K562 (cell line): ENCODE data around the gene NDUFAF5. TPM values are rescaled to one million over a fixed set of nuclear protein-coding genes. Genes with fewer than 3 reads are reported as not detected.

Experiments used
- CBFA2T2 ChIP-seq: fragments of 450-650 bp; conservative IDR thresholded peaks from 2 replicates; pipeline ENCODE4 v1.6.1; 2017; ENCODE audit warnings: mild to moderate bottlenecking
- CCAR2 ChIP-seq: fragments of 200-400 bp; formaldehyde crosslinking; IDR thresholded peaks from 2 replicates; pipeline ENCODE4 v1.6.1; 2017; ENCODE audit warnings: mild to moderate bottlenecking, low read depth, low read length
- DEAF1 ChIP-seq: fragments of 450-650 bp; formaldehyde crosslinking; IDR thresholded peaks from 2 replicates; pipeline ENCODE4 v1.4.0; 2020; ENCODE audit warnings: mild to moderate bottlenecking, moderate library complexity
- PHB2 ChIP-seq: fragments of 450-650 bp; IDR thresholded peaks from 2 replicates; pipeline ENCODE4 v1.6.1; 2017; ENCODE audit warnings: low read depth
- RAD21 ChIP-seq, 2 experiments: fragments of 250-450 bp in 1 of 2; fragments of 450-650 bp in 1 of 2; sonication (Bioruptor Pico) in 1 of 2; formaldehyde crosslinking in 1 of 2; IDR thresholded peaks in 1 of 2; conservative IDR thresholded peaks in 1 of 2; 2 replicates each; pipeline versions ENCODE4 v1.4.0 to v1.8.0; 2020 to 2022; ENCODE audit warnings: mild to moderate bottlenecking in 2 of 2, moderate library complexity in 1 of 2
- RBM22 ChIP-seq: fragments of 200-400 bp; formaldehyde crosslinking; IDR thresholded peaks from 2 replicates; pipeline ENCODE4 v1.6.1; 2018; ENCODE audit warnings: low read length, low read depth; ENCODE audit not compliant: poor library complexity, severe bottlenecking
- RBM34 ChIP-seq: fragments of 200-400 bp; formaldehyde crosslinking; IDR thresholded peaks from 2 replicates; pipeline ENCODE4 v1.6.1; 2018; ENCODE audit warnings: low read length, borderline replicate concordance; ENCODE audit not compliant: insufficient read depth
- SREBF1 ChIP-seq: fragments of 150-350 bp; IDR thresholded peaks from 2 replicates; pipeline ENCODE4 v1.6.1; 2014; ENCODE audit warnings: antibody characterized with exemption, low read depth, low read length, borderline replicate concordance
- TAF7 ChIP-seq: fragments of 450-650 bp; IDR thresholded peaks from 2 replicates; pipeline ENCODE4 v1.6.1; 2016; ENCODE audit warnings: missing genetic modification characterization, missing compliant biosample characterization
- ZFP30 ChIP-seq: fragments of 250-450 bp; sonication (Bioruptor Pico); IDR thresholded peaks from 2 replicates; pipeline ENCODE4 v1.8.0; 2022; ENCODE audit warnings: moderate library complexity, mild to moderate bottlenecking, inconsistent platforms, borderline replicate concordance
- ZMIZ1 ChIP-seq, 2 experiments: fragments of 150-350 bp in 1 of 2; IDR thresholded peaks; 2 replicates each; pipeline ENCODE4 v1.6.1; 2012 to 2016; ENCODE audit warnings: low read depth in 2 of 2, low read length in 2 of 2, mild to moderate bottlenecking in 1 of 2, moderate library complexity in 1 of 2
- ZNF263 ChIP-seq: sonication (generic); formaldehyde crosslinking; IDR thresholded peaks from 2 replicates; pipeline ENCODE4 v1.8.0; 2022; ENCODE audit warnings: mild to moderate bottlenecking, missing genetic modification reagents, borderline replicate concordance
- ZNF561 ChIP-seq: fragments of 450-650 bp; formaldehyde crosslinking; conservative IDR thresholded peaks from 2 replicates; pipeline ENCODE4 v1.4.0; 2020; ENCODE audit warnings: mild to moderate bottlenecking, moderate library complexity
- ZNF696 ChIP-seq: fragments of 250-450 bp; sonication (Bioruptor Pico); conservative IDR thresholded peaks from 2 replicates; pipeline ENCODE4 v1.4.0; 2020; ENCODE audit warnings: mild to moderate bottlenecking, moderate library complexity
- polyA plus RNA-seq, 8 experiments: library from polyadenylated mRNA; depleted of rRNA in 4 of 8; stranded (reverse) in 5 of 8; unstranded in 3 of 8; fragments of >200 nt; fragmentation: Nextera tagmentation in 2 of 8; fragmentation: Illumina TruSeq in 1 of 8; extraction: Ambion mirVana in 2 of 8; extraction: Trizol in 1 of 8; gene quantifications; 2 replicates each; pipeline versions ENCODE4 v1.2.1 to v1.2.3, GENCODE V29; 2011 to 2014; ENCODE audit warnings: inconsistent platforms in 1 of 8, missing spikeins in 1 of 8
- total RNA-seq, 7 experiments: library from RNA; depleted of rRNA in 6 of 7; stranded (reverse); fragments of >200 nt in 6 of 7; fragmentation: Illumina TruSeq in 2 of 7; extraction: Trizol in 2 of 7; gene quantifications; 2 replicates each; pipeline versions ENCODE4 v1.2.1 to v1.2.3, GENCODE V29; 2011 to 2021; ENCODE audit warnings: low replicate concordance in 1 of 7
- TF ChIP-seq, protein P1 (sequence below): sonication (generic); formaldehyde crosslinking; IDR thresholded peaks from 2 replicates; pipeline ENCODE4 v1.8.1; 2022; ENCODE audit warnings: missing genetic modification reagents
- TF ChIP-seq, protein P2 (sequence below): fragments of 450-650 bp; IDR thresholded peaks from 2 replicates; pipeline ENCODE4 v1.6.1; 2017; ENCODE audit warnings: antibody characterized with exemption, mild to moderate bottlenecking

Gene NDUFAF5
- total and polyA plus RNA-seq, 9 of the 15 experiments (the other 6 are each of a cell fraction or from before 2014, with no cell fraction given) = 17.2 to 33.1 (median 27.3) TPM

- TF ChIP-seq DEAF1 (CRISPR knock-in tag) (no peak), ZFP30 (CRISPR knock-in tag) (no peak), RBM22 (no peak), ZNF561 (CRISPR knock-in tag) (no peak), PHB2 (no peak), ZNF263 (0 out of 2 replicates have a peak, but pooled peaks have one; percentile 27), TAF7 (no peak), ZNF696 (no peak), RAD21 (CRISPR knock-in tag; conservative IDR thresholded peaks at IDR 0.05 in 1 of 2, IDR thresholded peaks at IDR 0.05 in 1 of 2) (no peak), SREBF1 (no peak), RBM34 (no peak), CCAR2 (no peak), ZMIZ1 (IDR thresholded peaks at IDR 0.05; ENCODE audit: low read depth in 2 of 2, low read length in 2 of 2) (0 out of 4 replicates have a peak, but pooled peaks of 1 of the 2 experiments have one; percentile 38), CBFA2T2 (peak; percentile 52; the same call in 1 of the 2 replicates)
- TF ChIP-seq, protein P1, sequence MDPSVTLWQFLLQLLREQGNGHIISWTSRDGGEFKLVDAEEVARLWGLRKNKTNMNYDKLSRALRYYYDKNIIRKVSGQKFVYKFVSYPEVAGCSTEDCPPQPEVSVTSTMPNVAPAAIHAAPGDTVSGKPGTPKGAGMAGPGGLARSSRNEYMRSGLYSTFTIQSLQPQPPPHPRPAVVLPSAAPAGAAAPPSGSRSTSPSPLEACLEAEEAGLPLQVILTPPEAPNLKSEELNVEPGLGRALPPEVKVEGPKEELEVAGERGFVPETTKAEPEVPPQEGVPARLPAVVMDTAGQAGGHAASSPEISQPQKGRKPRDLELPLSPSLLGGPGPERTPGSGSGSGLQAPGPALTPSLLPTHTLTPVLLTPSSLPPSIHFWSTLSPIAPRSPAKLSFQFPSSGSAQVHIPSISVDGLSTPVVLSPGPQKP = no peak
- TF ChIP-seq, protein P2, sequence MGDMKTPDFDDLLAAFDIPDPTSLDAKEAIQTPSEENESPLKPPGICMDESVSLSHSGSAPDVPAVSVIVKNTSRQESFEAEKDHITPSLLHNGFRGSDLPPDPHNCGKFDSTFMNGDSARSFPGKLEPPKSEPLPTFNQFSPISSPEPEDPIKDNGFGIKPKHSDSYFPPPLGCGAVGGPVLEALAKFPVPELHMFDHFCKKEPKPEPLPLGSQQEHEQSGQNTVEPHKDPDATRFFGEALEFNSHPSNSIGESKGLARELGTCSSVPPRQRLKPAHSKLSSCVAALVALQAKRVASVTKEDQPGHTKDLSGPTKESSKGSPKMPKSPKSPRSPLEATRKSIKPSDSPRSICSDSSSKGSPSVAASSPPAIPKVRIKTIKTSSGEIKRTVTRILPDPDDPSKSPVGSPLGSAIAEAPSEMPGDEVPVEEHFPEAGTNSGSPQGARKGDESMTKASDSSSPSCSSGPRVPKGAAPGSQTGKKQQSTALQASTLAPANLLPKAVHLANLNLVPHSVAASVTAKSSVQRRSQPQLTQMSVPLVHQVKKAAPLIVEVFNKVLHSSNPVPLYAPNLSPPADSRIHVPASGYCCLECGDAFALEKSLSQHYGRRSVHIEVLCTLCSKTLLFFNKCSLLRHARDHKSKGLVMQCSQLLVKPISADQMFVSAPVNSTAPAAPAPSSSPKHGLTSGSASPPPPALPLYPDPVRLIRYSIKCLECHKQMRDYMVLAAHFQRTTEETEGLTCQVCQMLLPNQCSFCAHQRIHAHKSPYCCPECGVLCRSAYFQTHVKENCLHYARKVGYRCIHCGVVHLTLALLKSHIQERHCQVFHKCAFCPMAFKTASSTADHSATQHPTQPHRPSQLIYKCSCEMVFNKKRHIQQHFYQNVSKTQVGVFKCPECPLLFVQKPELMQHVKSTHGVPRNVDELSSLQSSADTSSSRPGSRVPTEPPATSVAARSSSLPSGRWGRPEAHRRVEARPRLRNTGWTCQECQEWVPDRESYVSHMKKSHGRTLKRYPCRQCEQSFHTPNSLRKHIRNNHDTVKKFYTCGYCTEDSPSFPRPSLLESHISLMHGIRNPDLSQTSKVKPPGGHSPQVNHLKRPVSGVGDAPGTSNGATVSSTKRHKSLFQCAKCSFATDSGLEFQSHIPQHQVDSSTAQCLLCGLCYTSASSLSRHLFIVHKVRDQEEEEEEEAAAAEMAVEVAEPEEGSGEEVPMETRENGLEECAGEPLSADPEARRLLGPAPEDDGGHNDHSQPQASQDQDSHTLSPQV = no peak
Measured at GRCh38 chr20:13784893-13785715, at the start of gene NDUFAF5, which contains the start of gene ESF1 (continued).
